SK-N-MC (cell line): ENCODE measurements around the gene POU2F3.
"Not testable (repeated sequence)": the region's sequence is repeated elsewhere in the genome, so short reads cannot be mapped to it uniquely, and the experiment has no call there.

Experiments used
- DNase-seq: peaks from one replicate; pipeline ENCODE4 v3.0.0-alpha.2; 2011; ENCODE audit warnings: low read depth, low spot score
- H3K27ac ChIP-seq: fragments of 200-600 bp; sonication (generic); 2 replicates; pipeline ENCODE4 v1.5.1; 2016; ENCODE audit warnings: mixed run types
- H3K36me3 ChIP-seq: fragments of 200-600 bp; sonication (generic); 2 replicates; pipeline ENCODE4 v1.6.1; 2017; ENCODE audit warnings: antibody characterized with exemption, low read length, mixed read lengths; ENCODE audit not compliant: insufficient read depth
- H3K4me3 ChIP-seq: fragments of 200-600 bp; sonication (generic); 2 replicates; pipeline ENCODE4 v1.5.1; 2016
- H3K9ac ChIP-seq: fragments of 200-600 bp; sonication (generic); 2 replicates; pipeline ENCODE4 v1.8.0; 2017; ENCODE audit warnings: mixed run types, mixed read lengths; ENCODE audit not compliant: insufficient read length
- H3K9me3 ChIP-seq: fragments of 200-600 bp; sonication (generic); 2 replicates; pipeline ENCODE4 v1.6.1; 2017; ENCODE audit warnings: low read depth, mild to moderate bottlenecking, antibody characterized with exemption, low read length, moderate library complexity, mixed read lengths
- EZH2 ChIP-seq: fragments of 200-600 bp; sonication (generic); IDR thresholded peaks from one replicate; pipeline ENCODE4 v1.6.1; 2017; ENCODE audit warnings: antibody characterized with exemption
- FOXP2 ChIP-seq: optimal IDR thresholded peaks from 2 replicates; pipeline ENCODE3; 2011; ENCODE audit warnings: mild to moderate bottlenecking, moderate library complexity; ENCODE audit not compliant: insufficient read depth; ENCODE audit errors: extremely low read length, control extremely low read depth
- POLR2AphosphoS5 ChIP-seq: IDR thresholded peaks from 2 replicates; pipeline ENCODE4 v1.6.1; 2012; ENCODE audit warnings: mild to moderate bottlenecking, low read depth, low read length, borderline replicate concordance

Gene POU2F3

GRCh38 chr11:120272303-120272702 lies 32.4 kb downstream of the POU2F3 start:
- no peak for DNase-seq
- Histone ChIP-seq H3K36me3 (no peaks in the 10 kb centered on the region), H3K4me3 (no peak overlapping the region), H3K9me3 (no peaks in the 10 kb centered on the region), H3K9ac (no peak overlapping the region), H3K27ac (no peak overlapping the region)
- TF ChIP-seq FOXP2 (no peak), POLR2AphosphoS5 (no peak), EZH2 (no peak)

- Histone ChIP-seq H3K27ac (no peak overlapping the region), H3K4me3 (no peak overlapping the region), H3K9ac (no peak overlapping the region), H3K9me3 (no peaks in the 10 kb centered on the region), H3K36me3 (no peaks in the 10 kb centered on the region)
- DNase-seq, result no peak
- no peak for TF ChIP-seq EZH2
- no peak for TF ChIP-seq FOXP2
- TF ChIP-seq POLR2AphosphoS5, result no peak
Measured at GRCh38 chr11:120273432-120273831, 33.5 kb downstream of the POU2F3 start.

DNA sequence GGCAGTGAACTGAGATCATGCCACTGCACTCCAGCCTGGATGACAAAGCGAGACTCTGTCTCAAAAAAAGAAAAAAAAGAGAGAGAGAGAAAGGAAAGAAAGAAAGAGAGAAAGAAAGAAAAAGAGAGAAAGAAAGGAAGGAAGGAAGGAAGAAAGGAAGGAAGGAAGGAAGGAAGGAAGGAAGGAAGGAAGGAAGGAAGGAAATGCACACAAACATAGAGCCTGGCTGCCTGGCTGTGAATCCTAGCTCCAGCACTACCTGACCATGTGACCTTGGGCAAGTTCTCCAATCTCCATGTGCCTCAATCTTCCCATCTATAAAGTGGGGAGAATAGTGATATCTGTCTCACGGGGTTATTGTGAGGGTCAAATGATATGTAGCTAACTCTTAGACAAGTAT lies 34.0 kb downstream of the POU2F3 start:
- not testable (repeated sequence) for H3K9me3 ChIP-seq, H3K9ac ChIP-seq, H3K27ac ChIP-seq, H3K36me3 ChIP-seq, H3K4me3 ChIP-seq, DNase-seq

GRCh38 chr11:120279502-120279901 lies 39.6 kb downstream of the POU2F3 start:
- Histone ChIP-seq H3K9ac (no peak overlapping the region), H3K9me3 (no peaks in the 10 kb centered on the region), H3K4me3 (no peak overlapping the region), H3K36me3 (no peaks in the 10 kb centered on the region), H3K27ac (no peak overlapping the region)
- DNase-seq, result no peak
- no peak for TF ChIP-seq EZH2
- no peak for TF ChIP-seq FOXP2
- TF ChIP-seq POLR2AphosphoS5, result no peak

- no peak for DNase-seq
- TF ChIP-seq FOXP2, result no peak
- TF ChIP-seq EZH2, result no peak
- no peak for TF ChIP-seq POLR2AphosphoS5
- no peaks in the 10 kb centered on the region for H3K9me3 ChIP-seq
- H3K36me3 ChIP-seq, result no peaks in the 10 kb centered on the region
- no peak overlapping the region for H3K9ac ChIP-seq
- no peak overlapping the region for H3K4me3 ChIP-seq
- no peak overlapping the region for H3K27ac ChIP-seq
Measured at GRCh38 chr11:120280600-120281051, 40.7 kb downstream of the POU2F3 start.

DNA sequence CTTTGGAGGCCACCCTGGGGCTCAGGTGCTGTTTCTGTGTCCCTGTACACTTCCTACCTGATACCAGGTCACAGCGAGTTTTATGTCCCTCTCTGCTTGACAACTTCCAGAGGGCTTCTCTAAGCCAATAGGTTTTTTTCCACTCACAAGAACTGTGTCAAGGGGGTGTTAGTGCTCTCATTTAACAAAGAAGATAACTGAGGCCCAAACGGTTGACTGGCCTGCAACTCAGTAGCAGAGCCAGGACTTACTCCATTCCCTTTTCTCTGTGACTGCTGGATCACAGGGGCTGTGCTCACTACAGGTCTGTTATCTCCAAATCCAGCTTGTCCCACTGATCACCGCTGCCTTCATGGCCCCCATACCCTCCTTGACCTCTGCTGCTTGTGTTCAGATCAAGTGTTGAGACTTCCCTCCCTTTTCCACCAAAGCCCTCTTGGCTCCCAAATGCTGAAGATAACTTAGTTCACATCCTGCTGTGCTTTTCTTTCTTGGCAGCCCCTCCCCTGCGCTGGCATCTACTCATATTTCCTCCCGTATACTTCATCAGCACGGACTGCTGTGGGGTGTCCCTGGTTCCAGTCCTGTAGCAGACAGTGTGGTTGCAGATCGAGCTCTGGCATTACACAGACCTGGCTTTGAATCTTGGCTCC lies 41.3 kb downstream of the POU2F3 start:
- Histone ChIP-seq H3K9ac (no peak overlapping the region), H3K4me3 (no peak overlapping the region), H3K27ac (no peak overlapping the region), H3K9me3 (no peaks in the 10 kb centered on the region), H3K36me3 (no peaks in the 10 kb centered on the region)
- no peak for DNase-seq
- TF ChIP-seq FOXP2, result no peak
- TF ChIP-seq POLR2AphosphoS5, result no peak
- no peak for TF ChIP-seq EZH2

DNA sequence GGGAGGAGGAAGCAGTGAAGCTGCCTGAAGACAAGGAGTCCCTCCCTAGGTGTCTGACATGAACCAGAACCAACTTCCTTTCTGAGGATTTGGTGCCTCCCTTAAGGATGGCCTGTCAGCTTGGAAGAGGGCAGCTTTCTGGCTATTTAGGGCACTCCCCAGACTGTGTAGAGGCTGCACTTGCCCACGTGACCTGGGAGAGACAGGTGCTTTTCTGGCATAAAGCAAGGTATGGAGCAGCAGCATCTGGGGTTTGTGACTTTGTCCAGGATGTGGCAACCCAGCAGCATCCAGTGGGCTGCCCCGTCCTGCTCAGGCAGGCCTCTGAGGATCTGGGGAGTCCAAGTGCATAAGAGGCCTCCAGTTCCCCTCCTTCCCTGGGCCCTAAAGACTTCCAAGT lies 43.2 kb downstream of the POU2F3 start:
- H3K27ac ChIP-seq, result no peak overlapping the region
- H3K9ac ChIP-seq, result no peak overlapping the region
- H3K36me3 ChIP-seq, result no peaks in the 10 kb centered on the region
- no peak for TF ChIP-seq FOXP2
- no peak for TF ChIP-seq EZH2
- no peak for TF ChIP-seq POLR2AphosphoS5
- no peak overlapping the region for H3K4me3 ChIP-seq
- no peaks in the 10 kb centered on the region for H3K9me3 ChIP-seq
- no peak for DNase-seq

DNA sequence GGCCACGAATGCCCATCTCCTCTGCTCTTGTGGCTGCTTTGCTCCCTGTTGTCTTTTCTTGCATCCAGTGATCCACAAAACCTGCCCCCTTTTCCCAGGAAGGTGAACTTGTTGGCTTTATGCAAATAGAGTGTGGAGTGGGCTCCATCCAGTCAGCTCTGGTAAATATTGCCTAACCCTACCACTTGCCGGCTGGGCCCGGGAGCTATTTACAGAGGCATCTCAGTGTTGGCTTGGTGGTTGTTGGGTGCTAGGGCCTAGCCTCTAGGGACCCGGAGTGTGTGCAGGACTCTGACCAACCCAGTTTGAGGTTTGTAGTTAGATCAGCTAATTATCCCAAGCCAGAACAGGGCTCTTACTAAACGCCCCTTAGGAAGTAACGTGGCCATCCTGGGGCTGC lies 44.3 kb downstream of the POU2F3 start:
- Histone ChIP-seq H3K27ac (no peak overlapping the region), H3K9ac (no peak overlapping the region), H3K9me3 (no peaks in the 10 kb centered on the region), H3K4me3 (no peak overlapping the region), H3K36me3 (no peaks in the 10 kb centered on the region)
- DNase-seq, result no peak
- TF ChIP-seq EZH2 (no peak), FOXP2 (no peak), POLR2AphosphoS5 (no peak)

DNA sequence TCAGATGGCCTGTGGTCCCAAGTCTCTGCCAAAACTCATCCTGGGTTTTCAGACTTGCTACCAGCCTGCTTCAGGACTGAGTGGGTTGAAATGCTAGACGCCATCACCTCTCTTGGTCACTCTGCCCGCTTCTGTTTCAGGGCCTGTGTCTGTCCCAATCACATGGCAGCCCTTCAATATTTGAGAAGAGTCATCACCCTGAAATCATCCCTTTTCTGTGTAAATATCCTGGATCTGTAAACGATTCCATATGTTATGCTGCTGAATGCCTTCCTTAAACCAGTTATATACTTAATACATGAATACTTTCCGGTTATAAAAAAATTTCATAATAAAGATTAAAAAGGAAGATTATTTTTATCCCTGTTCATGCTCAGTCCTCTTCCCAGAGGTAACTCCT lies 45.3 kb downstream of the POU2F3 start:
- TF ChIP-seq EZH2 (no peak), POLR2AphosphoS5 (no peak), FOXP2 (no peak)

More for the DNA sequence above, 45.3 kb downstream of the POU2F3 start:
- Histone ChIP-seq H3K9me3 (no peaks in the 10 kb centered on the region), H3K4me3 (no peak overlapping the region), H3K36me3 (no peaks in the 10 kb centered on the region), H3K27ac (no peak overlapping the region), H3K9ac (no peak overlapping the region)
- no peak for DNase-seq
